NT2/D1 (cell line): ENCODE measurements around the gene LRRC40.

Experiments
- SUZ12 ChIP-seq: IDR thresholded peaks from 2 replicates; pipeline ENCODE4 v1.6.1; 2011; ENCODE audit not compliant: insufficient read length, insufficient read depth; ENCODE audit errors: extremely low read depth
- YY1 ChIP-seq: IDR thresholded peaks from 2 replicates; pipeline ENCODE4 v1.6.1; 2011; ENCODE audit not compliant: insufficient read length, insufficient read depth
- ZNF274 ChIP-seq: IDR thresholded peaks from 2 replicates; pipeline ENCODE4 v1.6.1; 2011; ENCODE audit warnings: mild to moderate bottlenecking, low read depth, low read length

DNA sequence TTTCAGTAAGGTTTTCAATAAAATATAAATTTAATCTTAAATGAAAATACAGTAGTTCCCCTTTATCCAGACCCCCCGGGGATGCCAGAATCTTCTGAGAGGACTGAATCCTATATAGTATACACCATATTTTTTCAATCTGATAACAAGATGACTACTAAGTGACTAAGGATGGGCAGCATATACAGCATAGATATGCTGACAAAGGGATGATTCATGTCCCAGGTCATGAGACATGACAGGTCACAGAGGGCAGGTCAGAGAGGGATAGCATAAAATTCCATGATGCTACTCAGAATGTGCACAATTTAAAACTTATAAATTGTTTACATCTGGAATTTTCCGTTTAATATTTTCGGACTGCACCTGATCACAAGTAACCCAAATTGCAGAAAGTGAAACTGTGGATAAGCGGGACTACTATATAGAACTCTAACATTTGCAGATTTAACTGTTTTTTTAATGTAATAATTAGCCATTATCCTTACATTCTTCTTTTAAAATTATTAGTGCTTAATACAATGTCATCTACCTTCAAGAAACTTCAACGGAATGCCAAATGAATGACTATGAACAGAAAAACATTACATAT is 48.8 kb downstream of the LRRC40 start:
- TF ChIP-seq YY1 (no peak), ZNF274 (no peak), SUZ12 (no peak)
